Measurements from ENCODE around the gene HIP1.
"Not testable (repeated sequence)": the region's sequence is repeated elsewhere in the genome, so short reads cannot be mapped to it uniquely, and the experiment has no call there.

The HIP1 gene

GRCh38 chr7:75738604-75738974 lies at the start of gene HIP1:
TSS of gene HIP1 (minus strand) at chr7:75738941. CDS start at chr7:75738920, 21 bp downstream.
- H3K27ac ChIP-seq, result peak within 1 kb of the TSS; percentile 49
- no peak for TF ChIP-seq ZFX (IDR thresholded peaks at IDR 0.05; ENCODE audit: borderline replicate concordance)
- TF ChIP-seq CTCF (IDR thresholded peaks at IDR 0.05), result no peak

GRCh38 chr7:75788154-75788847 lies 49.6 kb upstream of the HIP1 start:
- not testable (repeated sequence) for H3K27ac ChIP-seq

- not testable (repeated sequence) for H3K27ac ChIP-seq
Observed at GRCh38 chr7:75783058-75783457, 44.3 kb upstream of the HIP1 start.

- H3K27ac ChIP-seq, result not testable (repeated sequence)
Observed at GRCh38 chr7:75780647-75781273, 42.0 kb upstream of the HIP1 start.

GRCh38 chr7:75779516-75779915 lies 40.8 kb upstream of the HIP1 start:
- not testable (repeated sequence) for H3K27ac ChIP-seq

GRCh38 chr7:75779035-75779434 lies 40.3 kb upstream of the HIP1 start:
- not testable (repeated sequence) for H3K27ac ChIP-seq

GRCh38 chr7:75776295-75776971 lies 37.7 kb upstream of the HIP1 start:
- no peak overlapping the region for H3K27ac ChIP-seq
- TF ChIP-seq CTCF (IDR thresholded peaks at IDR 0.05) (no peak), ZFX (IDR thresholded peaks at IDR 0.05; ENCODE audit: borderline replicate concordance) (no peak)

GRCh38 chr7:75773958-75774357 lies 35.2 kb upstream of the HIP1 start:
- not testable (repeated sequence) for H3K27ac ChIP-seq

- no peak for TF ChIP-seq CTCF (IDR thresholded peaks at IDR 0.05)
- no peak for TF ChIP-seq ZFX (IDR thresholded peaks at IDR 0.05; ENCODE audit: borderline replicate concordance)
- no peak within 1 kb of the TSS for H3K27ac ChIP-seq
Observed at GRCh38 chr7:75772081-75773077, 33.6 kb upstream of the HIP1 start, which contains the start of gene CCL26. TSS of gene CCL26 (minus strand) at chr7:75772211. CDS start at chr7:75772176, 35 bp downstream.

- TF ChIP-seq ZFX (IDR thresholded peaks at IDR 0.05; ENCODE audit: borderline replicate concordance) (no peak), CTCF (IDR thresholded peaks at IDR 0.05) (no peak)
- no peak overlapping the region for H3K27ac ChIP-seq
Observed at GRCh38 chr7:75771224-75771623, 32.5 kb upstream of the HIP1 start.
